Measurements from ENCODE around the gene PXDN.

Gene PXDN

GRCh38 chr2:1594123-1594372 is 150.3 kb downstream of the PXDN start:
- Histone ChIP-seq H3K9me3 (replicated peaks; ENCODE audit: insufficient read depth, low read length) (no peaks in the 10 kb centered on the region), H3K27ac (ENCODE audit: low read length) (no peak overlapping the region), H3K9ac (ENCODE audit: low read length) (no peak overlapping the region), H3K4me3 (ENCODE audit: low read length) (no peak overlapping the region), H3K4me1 (ENCODE audit: low read length) (no peaks in the 10 kb centered on the region), H4K20me1 (ENCODE audit: insufficient read depth, low read length) (no peaks in the 10 kb centered on the region), H3K9me2 (replicated peaks; ENCODE audit: insufficient read depth, low read length) (no peaks in the 10 kb centered on the region), H2AFZ (ENCODE audit: low read length) (no peak overlapping the region), H3F3A (ENCODE audit: insufficient read depth, low read length) (no peaks in the 10 kb centered on the region), H3K27me3 (replicated peaks; ENCODE audit: insufficient read depth, low read length) (no peaks in the 10 kb centered on the region), H3K36me3 (replicated peaks; ENCODE audit: insufficient read depth, low read length) (no peaks in the 10 kb centered on the region), H3K79me2 (ENCODE audit: low read length) (no peaks in the 10 kb centered on the region), H3K4me2 (ENCODE audit: low read depth, low read length) (no peak overlapping the region)
- no peak for DNase-seq
- TF ChIP-seq CTCF (IDR thresholded peaks at IDR 0.05; ENCODE audit: low read length) (no peak), EZH2 (optimal IDR thresholded peaks at IDR 0.05; ENCODE audit: low read depth, low read length) (no peak), EZH2phosphoT487 (IDR thresholded peaks at IDR 0.05; ENCODE audit: low read length) (no peak)

- no peak overlapping the region for H3K9ac ChIP-seq (ENCODE audit: low read length)
- no peaks in the 10 kb centered on the region for H3K27me3 ChIP-seq (replicated peaks; ENCODE audit: insufficient read depth, low read length)
- no peak overlapping the region for H2AFZ ChIP-seq (ENCODE audit: low read length)
- H3F3A ChIP-seq (ENCODE audit: insufficient read depth, low read length), result no peaks in the 10 kb centered on the region
- H3K4me3 ChIP-seq (ENCODE audit: low read length), result no peak overlapping the region
- no peaks in the 10 kb centered on the region for H3K36me3 ChIP-seq (replicated peaks; ENCODE audit: insufficient read depth, low read length)
- TF ChIP-seq CTCF (IDR thresholded peaks at IDR 0.05; ENCODE audit: low read length) (no peak), EZH2phosphoT487 (IDR thresholded peaks at IDR 0.05; ENCODE audit: low read length) (no peak), EZH2 (optimal IDR thresholded peaks at IDR 0.05; ENCODE audit: low read depth, low read length) (no peak)
- no peaks in the 10 kb centered on the region for H3K79me2 ChIP-seq (ENCODE audit: low read length)
- H3K27ac ChIP-seq (ENCODE audit: low read length), result no peak overlapping the region
- no peak overlapping the region for H3K4me2 ChIP-seq (ENCODE audit: low read depth, low read length)
- no peaks in the 10 kb centered on the region for H4K20me1 ChIP-seq (ENCODE audit: insufficient read depth, low read length)
- H3K9me2 ChIP-seq (replicated peaks; ENCODE audit: insufficient read depth, low read length), result no peaks in the 10 kb centered on the region
- H3K4me1 ChIP-seq (ENCODE audit: low read length), result no peaks in the 10 kb centered on the region
- DNase-seq, result no peak
- H3K9me3 ChIP-seq (replicated peaks; ENCODE audit: insufficient read depth, low read length), result no peaks in the 10 kb centered on the region
Measured at GRCh38 chr2:1593371-1594122, 150.8 kb downstream of the PXDN start.

GRCh38 chr2:1591978-1592907 is 152.1 kb downstream of the PXDN start:
- Histone ChIP-seq H3F3A (ENCODE audit: insufficient read depth, low read length) (no peaks in the 10 kb centered on the region), H3K9ac (ENCODE audit: low read length) (no peak overlapping the region), H2AFZ (ENCODE audit: low read length) (no peak overlapping the region), H3K9me3 (replicated peaks; ENCODE audit: insufficient read depth, low read length) (no peaks in the 10 kb centered on the region), H3K27me3 (replicated peaks; ENCODE audit: insufficient read depth, low read length) (no peaks in the 10 kb centered on the region), H3K4me2 (ENCODE audit: low read depth, low read length) (no peak overlapping the region), H4K20me1 (ENCODE audit: insufficient read depth, low read length) (no peaks in the 10 kb centered on the region), H3K27ac (ENCODE audit: low read length) (no peak overlapping the region), H3K4me3 (ENCODE audit: low read length) (no peak overlapping the region), H3K4me1 (ENCODE audit: low read length) (no peaks in the 10 kb centered on the region), H3K79me2 (ENCODE audit: low read length) (no peaks in the 10 kb centered on the region), H3K9me2 (replicated peaks; ENCODE audit: insufficient read depth, low read length) (no peaks in the 10 kb centered on the region), H3K36me3 (replicated peaks; ENCODE audit: insufficient read depth, low read length) (no peaks in the 10 kb centered on the region)
- DNase-seq, result no peak
- TF ChIP-seq EZH2 (optimal IDR thresholded peaks at IDR 0.05; ENCODE audit: low read depth, low read length) (no peak), EZH2phosphoT487 (IDR thresholded peaks at IDR 0.05; ENCODE audit: low read length) (no peak), CTCF (IDR thresholded peaks at IDR 0.05; ENCODE audit: low read length) (no peak)

Data from MM.1S (cell line).